HG03378 (cell line): ENCODE results near the gene PRUNE2.

Source experiments
- ATAC-seq: cut with Tn5 transposase; IDR thresholded peaks from one replicate; pipeline ENCODE4 v1.9.1; 2021; ENCODE audit warnings: mild to moderate bottlenecking, moderate library complexity; ENCODE audit not compliant: unreplicated experiment

PRUNE2 gene

GRCh38 chr9:76586390-76587314 is 319.3 kb downstream of the PRUNE2 start:
- no peak for ATAC-seq

GRCh38 chr9:76585487-76586389 is 320.2 kb downstream of the PRUNE2 start:
- no peak for ATAC-seq

GRCh38 chr9:76583256-76583655 is 322.7 kb downstream of the PRUNE2 start:
- no peak for ATAC-seq

GRCh38 chr9:76581731-76582130 is 324.2 kb downstream of the PRUNE2 start:
- no peak for ATAC-seq

- ATAC-seq: no peak
Observed at GRCh38 chr9:76580820-76581219, 325.1 kb downstream of the PRUNE2 start.

GRCh38 chr9:76580188-76580587 is 325.7 kb downstream of the PRUNE2 start:
- no peak for ATAC-seq

GRCh38 chr9:76576344-76576743 is 329.6 kb downstream of the PRUNE2 start:
- ATAC-seq: peak; percentile 88

GRCh38 chr9:76575761-76576160 is 330.2 kb downstream of the PRUNE2 start:
- no peak for ATAC-seq

- no peak for ATAC-seq
Observed at GRCh38 chr9:76573905-76574760, 331.8 kb downstream of the PRUNE2 start.

GRCh38 chr9:76573408-76573807 is 332.5 kb downstream of the PRUNE2 start:
- no peak for ATAC-seq

GRCh38 chr9:76572151-76572550 is 333.8 kb downstream of the PRUNE2 start:
- ATAC-seq: no peak

- ATAC-seq: no peak
Observed at GRCh38 chr9:76571743-76572146, 334.2 kb downstream of the PRUNE2 start.

- peak; percentile 96 for ATAC-seq
Observed at GRCh38 chr9:76571288-76571687, 334.6 kb downstream of the PRUNE2 start.

GRCh38 chr9:76570826-76571225 is 335.1 kb downstream of the PRUNE2 start:
- ATAC-seq: no peak

GRCh38 chr9:76567086-76567485 is 338.8 kb downstream of the PRUNE2 start:
- no peak for ATAC-seq

GRCh38 chr9:76564297-76564696 is 341.6 kb downstream of the PRUNE2 start:
- no peak for ATAC-seq

GRCh38 chr9:76562511-76562911 is 343.4 kb downstream of the PRUNE2 start:
- ATAC-seq: peak; percentile 89

- ATAC-seq: peak; percentile 3
Observed at GRCh38 chr9:76561900-76562299, 344.0 kb downstream of the PRUNE2 start.
